ENCODE data around the gene GPBP1L1. TPM values are rescaled to one million over a fixed set of nuclear protein-coding genes. Genes with fewer than 3 reads are reported as not detected.

GPBP1L1 gene
- total and polyA plus RNA-seq, 2 of the 13 experiments (the other 11 are each of a cell fraction or from before 2014, with no cell fraction given): 45.9 to 86.1 TPM

GRCh38 chr1:45704637-45705036, 18.3 kb upstream of the GPBP1L1 start:
- CTCF ChIA-PET (ENCODE audit: low intra/inter-chr PET ratio, low total read pairs): no interaction called here
- no TSS peak for BruUV-seq (replicated peaks)
- H4K20me1 ChIP-seq (ENCODE audit: insufficient read depth, low read length): no peaks in the 10 kb centered on the region
- H3K4me3 ChIP-seq (replicated peaks in 1 of 3; ENCODE audit: insufficient read depth in 1 of 3, low read depth in 2 of 3, low read length in 3 of 3): no peak overlapping the region
- no peaks in the 10 kb centered on the region for H3K9me3 ChIP-seq (ENCODE audit: low read length)
- FAIRE-seq: no peak
- no peak overlapping the region for H2AFZ ChIP-seq (ENCODE audit: low read length)
- no peak overlapping the region for H3K9ac ChIP-seq (ENCODE audit: insufficient read depth, low read depth, low read length)
- no peaks in the 10 kb centered on the region for H3K27me3 ChIP-seq (ENCODE audit: control insufficient read depth in 1 of 2, insufficient read depth in 2 of 2, low read length in 2 of 2)
- POLR2A ChIA-PET: interaction anchor here (1.6 kb wide), 1 partner anchor 15 kb away, joined by 4 read pairs; no protein-coding TSS in a partner anchor
- no peak overlapping the region for H3K27ac ChIP-seq (ENCODE audit: extremely low read length, insufficient read depth, low read length)
- 100% methylated on average over 1 of the region's 1 CpG for WGBS (ENCODE audit: low lambda C conversion rate)
- no peaks in the 10 kb centered on the region for H3K36me3 ChIP-seq (replicated peaks in 1 of 2; ENCODE audit: control insufficient read depth in 1 of 2, insufficient read depth in 2 of 2, low read length in 2 of 2)
- no peak for DNase-seq (ENCODE audit: low spot score)
- H3K79me2 ChIP-seq (ENCODE audit: insufficient read depth, low read length): no peaks in the 10 kb centered on the region
- ATAC-seq: no peak
- intact Hi-C loops (cut with micrococcal nuclease; ENCODE audit: unreplicated experiment) (no loop called here), in situ Hi-C loops (cut with HindIII; ENCODE audit: extremely low pct_ligation_motif_present, low pct_unique_long_range_greater_than_20kb) (no loop called here)
- H3K4me2 ChIP-seq (ENCODE audit: low read depth, low read length): no peak overlapping the region
- no peak for TF ChIP-seq YEATS2 (CRISPR knock-in tag; IDR thresholded peaks at IDR 0.05; ENCODE audit: borderline replicate concordance)
- TF ChIP-seq SRSF9 (IDR thresholded peaks at IDR 0.05; ENCODE audit: borderline replicate concordance, insufficient read depth, low read depth, low read length, poor library complexity, severe bottlenecking): no peak
- TF ChIP-seq ZNF782 (CRISPR knock-in tag; IDR thresholded peaks at IDR 0.05; ENCODE audit: borderline replicate concordance): no peak
- TF ChIP-seq CEBPG (CRISPR knock-in tag; IDR thresholded peaks at IDR 0.05): no peak
- TF ChIP-seq ZNF749 (CRISPR knock-in tag; IDR thresholded peaks at IDR 0.05; ENCODE audit: borderline replicate concordance): no peak
- TF ChIP-seq ZNF619 (CRISPR knock-in tag; IDR thresholded peaks at IDR 0.05): no peak
- TF ChIP-seq, protein P1, sequence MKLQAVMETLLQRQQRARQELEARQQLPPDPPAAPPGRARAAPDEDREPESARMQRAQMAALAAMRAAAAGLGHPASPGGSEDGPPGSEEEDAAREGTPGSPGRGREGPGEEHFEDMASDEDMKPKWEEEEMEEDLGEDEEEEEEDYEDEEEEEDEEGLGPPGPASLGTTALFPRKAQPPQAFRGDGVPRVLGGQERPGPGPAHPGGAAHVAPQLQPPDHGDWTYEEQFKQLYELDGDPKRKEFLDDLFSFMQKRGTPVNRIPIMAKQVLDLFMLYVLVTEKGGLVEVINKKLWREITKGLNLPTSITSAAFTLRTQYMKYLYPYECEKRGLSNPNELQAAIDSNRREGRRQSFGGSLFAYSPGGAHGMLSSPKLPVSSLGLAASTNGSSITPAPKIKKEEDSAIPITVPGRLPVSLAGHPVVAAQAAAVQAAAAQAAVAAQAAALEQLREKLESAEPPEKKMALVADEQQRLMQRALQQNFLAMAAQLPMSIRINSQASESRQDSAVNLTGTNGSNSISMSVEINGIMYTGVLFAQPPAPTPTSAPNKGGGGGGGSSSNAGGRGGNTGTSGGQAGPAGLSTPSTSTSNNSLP (IDR thresholded peaks at IDR 0.05; ENCODE audit: low read depth, low read length): no peak
- TF ChIP-seq POLR2G (IDR thresholded peaks at IDR 0.05; ENCODE audit: low read depth, low read length): no peak
- TF ChIP-seq ZNF878 (CRISPR knock-in tag; IDR thresholded peaks at IDR 0.05): no peak
- TF ChIP-seq ZNF713 (CRISPR knock-in tag; IDR thresholded peaks at IDR 0.05): no peak
- no peak for TF ChIP-seq ETV5 (CRISPR knock-in tag; IDR thresholded peaks at IDR 0.05; ENCODE audit: borderline replicate concordance)
- no peak for TF ChIP-seq HOXD1 (CRISPR knock-in tag; IDR thresholded peaks at IDR 0.05)
- TF ChIP-seq ZNF557 (CRISPR knock-in tag; IDR thresholded peaks at IDR 0.05): no peak
- TF ChIP-seq ZNF850 (CRISPR knock-in tag; conservative IDR thresholded peaks at IDR 0.05): no peak
- no peak for TF ChIP-seq ZNF20 (CRISPR knock-in tag; IDR thresholded peaks at IDR 0.05)
- no peak for TF ChIP-seq FOXO1 (CRISPR knock-in tag; IDR thresholded peaks at IDR 0.05)
- TF ChIP-seq ZNF773 (CRISPR knock-in tag; IDR thresholded peaks at IDR 0.05; ENCODE audit: borderline replicate concordance): no peak
- no peak for TF ChIP-seq ZNF224 (CRISPR knock-in tag; IDR thresholded peaks at IDR 0.05)
- peaks cover 11% of the 10 kb centered on the region for H3K4me1 ChIP-seq (ENCODE audit: insufficient read depth, low read length)
